ENCODE measurements around the gene BCL2L13. TPM values are rescaled to one million over a fixed set of nuclear protein-coding genes. Genes with fewer than 3 reads are reported as not detected.

The BCL2L13 gene
- total RNA-seq, 1 experiment from 2014 or later, result 38.1 TPM

DNA sequence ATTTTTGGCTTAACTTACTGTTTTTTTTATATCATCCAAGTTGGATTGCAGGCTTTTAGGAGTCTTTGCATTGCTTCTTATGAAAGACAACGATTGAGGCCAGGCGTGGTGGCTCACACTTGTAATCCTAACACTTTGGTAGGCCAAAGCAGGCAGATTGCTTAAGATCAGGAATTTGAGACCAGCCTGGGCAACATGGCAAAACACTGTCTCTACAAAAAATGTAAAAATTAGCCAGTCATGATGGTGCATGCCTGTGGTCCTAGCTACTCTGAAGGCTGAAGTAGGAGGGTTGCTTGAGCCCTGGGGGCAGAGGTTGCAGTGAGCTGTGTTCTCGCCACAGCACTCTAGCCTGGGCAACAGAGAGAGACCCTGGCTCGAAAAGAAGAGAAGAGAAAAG, 79.2 kb downstream of the BCL2L13 start:
- TF ChIP-seq, protein P1, sequence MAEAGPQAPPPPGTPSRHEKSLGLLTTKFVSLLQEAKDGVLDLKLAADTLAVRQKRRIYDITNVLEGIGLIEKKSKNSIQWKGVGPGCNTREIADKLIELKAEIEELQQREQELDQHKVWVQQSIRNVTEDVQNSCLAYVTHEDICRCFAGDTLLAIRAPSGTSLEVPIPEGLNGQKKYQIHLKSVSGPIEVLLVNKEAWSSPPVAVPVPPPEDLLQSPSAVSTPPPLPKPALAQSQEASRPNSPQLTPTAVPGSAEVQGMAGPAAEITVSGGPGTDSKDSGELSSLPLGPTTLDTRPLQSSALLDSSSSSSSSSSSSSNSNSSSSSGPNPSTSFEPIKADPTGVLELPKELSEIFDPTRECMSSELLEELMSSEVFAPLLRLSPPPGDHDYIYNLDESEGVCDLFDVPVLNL (CRISPR knock-in tag; IDR thresholded peaks at IDR 0.05; ENCODE audit: borderline replicate concordance, low read depth), result no peak
- TF ChIP-seq ZNF121 (CRISPR knock-in tag; IDR thresholded peaks at IDR 0.05) (no peak), GTF2I (CRISPR knock-in tag; conservative IDR thresholded peaks at IDR 0.05) (no peak)
- Mint-ChIP-seq H3K4me1 (0 out of 2 replicates have a peak, but pooled peaks cover under 1% of the 10 kb centered on the region), H3K27me3 (ENCODE audit: low read depth) (no peaks in the 10 kb centered on the region), H3K27ac (no peak overlapping the region), H3K9me3 (no peaks in the 10 kb centered on the region), H3K4me3 (no peak overlapping the region), H3K36me3 (no peaks in the 10 kb centered on the region)
- CTCF ChIA-PET, result interaction anchor here (0.7 kb wide), 1 partner anchor 26 kb away, joined by 3 read pairs; no protein-coding TSS in a partner anchor
- no peak for DNase-seq (ENCODE audit: low spot score)
- POLR2A ChIA-PET, result no interaction called here
- ATAC-seq, result no peak

DNA sequence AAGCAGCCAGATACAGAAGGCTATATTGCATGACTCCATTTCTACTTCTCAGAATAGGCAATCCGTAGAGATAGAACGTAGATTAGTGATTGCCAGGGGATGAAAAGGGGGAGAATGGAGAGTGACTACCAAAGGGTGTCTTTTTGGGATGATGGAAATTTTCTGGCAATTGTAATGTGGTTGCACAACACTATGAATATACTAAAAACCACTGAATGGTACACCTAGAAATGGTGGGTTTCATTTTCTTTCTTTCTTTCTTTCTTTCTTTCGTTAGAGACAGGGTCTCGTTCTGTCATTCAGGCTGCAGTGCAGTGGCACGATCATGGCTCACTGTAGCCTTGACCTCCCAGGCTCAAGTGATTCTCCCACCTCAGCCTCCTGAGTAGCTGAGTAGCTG, 81.4 kb downstream of the BCL2L13 start:
- Mint-ChIP-seq H3K36me3 (no peaks in the 10 kb centered on the region), H3K27me3 (ENCODE audit: low read depth) (no peaks in the 10 kb centered on the region), H3K9me3 (no peaks in the 10 kb centered on the region), H3K27ac (no peak overlapping the region), H3K4me1 (no peaks in the 10 kb centered on the region), H3K4me3 (no peak overlapping the region)
- POLR2A ChIA-PET, result no interaction called here
- DNase-seq (ENCODE audit: low spot score) (no peak), ATAC-seq (no peak)
- no peak for TF ChIP-seq ZNF121 (CRISPR knock-in tag; IDR thresholded peaks at IDR 0.05)
- TF ChIP-seq, protein P2, sequence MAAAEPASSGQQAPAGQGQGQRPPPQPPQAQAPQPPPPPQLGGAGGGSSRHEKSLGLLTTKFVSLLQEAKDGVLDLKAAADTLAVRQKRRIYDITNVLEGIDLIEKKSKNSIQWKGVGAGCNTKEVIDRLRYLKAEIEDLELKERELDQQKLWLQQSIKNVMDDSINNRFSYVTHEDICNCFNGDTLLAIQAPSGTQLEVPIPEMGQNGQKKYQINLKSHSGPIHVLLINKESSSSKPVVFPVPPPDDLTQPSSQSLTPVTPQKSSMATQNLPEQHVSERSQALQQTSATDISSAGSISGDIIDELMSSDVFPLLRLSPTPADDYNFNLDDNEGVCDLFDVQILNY (CRISPR knock-in tag; IDR thresholded peaks at IDR 0.05), result no peak
- no peak for TF ChIP-seq PRRX2 (CRISPR knock-in tag; IDR thresholded peaks at IDR 0.05)
- TF ChIP-seq, protein P3, sequence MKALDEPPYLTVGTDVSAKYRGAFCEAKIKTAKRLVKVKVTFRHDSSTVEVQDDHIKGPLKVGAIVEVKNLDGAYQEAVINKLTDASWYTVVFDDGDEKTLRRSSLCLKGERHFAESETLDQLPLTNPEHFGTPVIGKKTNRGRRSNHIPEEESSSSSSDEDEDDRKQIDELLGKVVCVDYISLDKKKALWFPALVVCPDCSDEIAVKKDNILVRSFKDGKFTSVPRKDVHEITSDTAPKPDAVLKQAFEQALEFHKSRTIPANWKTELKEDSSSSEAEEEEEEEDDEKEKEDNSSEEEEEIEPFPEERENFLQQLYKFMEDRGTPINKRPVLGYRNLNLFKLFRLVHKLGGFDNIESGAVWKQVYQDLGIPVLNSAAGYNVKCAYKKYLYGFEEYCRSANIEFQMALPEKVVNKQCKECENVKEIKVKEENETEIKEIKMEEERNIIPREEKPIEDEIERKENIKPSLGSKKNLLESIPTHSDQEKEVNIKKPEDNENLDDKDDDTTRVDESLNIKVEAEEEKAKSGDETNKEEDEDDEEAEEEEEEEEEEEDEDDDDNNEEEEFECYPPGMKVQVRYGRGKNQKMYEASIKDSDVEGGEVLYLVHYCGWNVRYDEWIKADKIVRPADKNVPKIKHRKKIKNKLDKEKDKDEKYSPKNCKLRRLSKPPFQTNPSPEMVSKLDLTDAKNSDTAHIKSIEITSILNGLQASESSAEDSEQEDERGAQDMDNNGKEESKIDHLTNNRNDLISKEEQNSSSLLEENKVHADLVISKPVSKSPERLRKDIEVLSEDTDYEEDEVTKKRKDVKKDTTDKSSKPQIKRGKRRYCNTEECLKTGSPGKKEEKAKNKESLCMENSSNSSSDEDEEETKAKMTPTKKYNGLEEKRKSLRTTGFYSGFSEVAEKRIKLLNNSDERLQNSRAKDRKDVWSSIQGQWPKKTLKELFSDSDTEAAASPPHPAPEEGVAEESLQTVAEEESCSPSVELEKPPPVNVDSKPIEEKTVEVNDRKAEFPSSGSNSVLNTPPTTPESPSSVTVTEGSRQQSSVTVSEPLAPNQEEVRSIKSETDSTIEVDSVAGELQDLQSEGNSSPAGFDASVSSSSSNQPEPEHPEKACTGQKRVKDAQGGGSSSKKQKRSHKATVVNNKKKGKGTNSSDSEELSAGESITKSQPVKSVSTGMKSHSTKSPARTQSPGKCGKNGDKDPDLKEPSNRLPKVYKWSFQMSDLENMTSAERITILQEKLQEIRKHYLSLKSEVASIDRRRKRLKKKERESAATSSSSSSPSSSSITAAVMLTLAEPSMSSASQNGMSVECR (CRISPR knock-in tag; IDR thresholded peaks at IDR 0.05; ENCODE audit: borderline replicate concordance), result no peak
- TF ChIP-seq SOX15 (CRISPR knock-in tag; IDR thresholded peaks at IDR 0.05), result no peak
- TF ChIP-seq, protein P4, sequence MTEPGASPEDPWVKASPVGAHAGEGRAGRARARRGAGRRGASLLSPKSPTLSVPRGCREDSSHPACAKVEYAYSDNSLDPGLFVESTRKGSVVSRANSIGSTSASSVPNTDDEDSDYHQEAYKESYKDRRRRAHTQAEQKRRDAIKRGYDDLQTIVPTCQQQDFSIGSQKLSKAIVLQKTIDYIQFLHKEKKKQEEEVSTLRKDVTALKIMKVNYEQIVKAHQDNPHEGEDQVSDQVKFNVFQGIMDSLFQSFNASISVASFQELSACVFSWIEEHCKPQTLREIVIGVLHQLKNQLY (CRISPR knock-in tag; IDR thresholded peaks at IDR 0.05), result no peak
- TF ChIP-seq ZNF423 (CRISPR knock-in tag; IDR thresholded peaks at IDR 0.05), result no peak
- CTCF ChIA-PET, result interaction anchor here (1.4 kb wide), 1 partner anchor 22 kb away, joined by 4 read pairs; no protein-coding TSS in a partner anchor

DNA sequence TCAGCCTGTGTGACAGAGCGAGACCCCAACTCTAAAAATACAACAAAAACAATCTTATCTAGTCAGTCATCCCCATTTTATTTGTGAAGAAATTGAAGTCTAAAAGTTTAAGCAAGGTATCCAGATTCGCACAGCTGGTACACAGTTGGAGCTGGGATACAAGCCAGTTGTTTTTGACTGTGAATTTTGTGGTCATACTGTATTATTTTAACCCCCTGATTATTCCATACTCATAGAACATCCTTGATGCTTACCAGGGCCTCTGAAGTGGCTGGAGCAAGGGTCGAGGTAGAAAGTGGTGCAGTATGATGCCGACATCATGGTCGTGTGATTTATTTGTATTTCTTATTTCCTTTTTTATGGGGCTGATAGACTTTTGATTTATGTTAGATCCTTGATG, 85.7 kb downstream of the BCL2L13 start:
- H3K9me3 Mint-ChIP-seq, result no peaks in the 10 kb centered on the region
- H3K27ac Mint-ChIP-seq, result no peak overlapping the region
- no peaks in the 10 kb centered on the region for H3K27me3 Mint-ChIP-seq (ENCODE audit: low read depth)
- no peak overlapping the region for H3K4me3 Mint-ChIP-seq
- peaks cover 10% of the 10 kb centered on the region for H3K36me3 Mint-ChIP-seq
- no peak for ATAC-seq
- TF ChIP-seq, protein P5, sequence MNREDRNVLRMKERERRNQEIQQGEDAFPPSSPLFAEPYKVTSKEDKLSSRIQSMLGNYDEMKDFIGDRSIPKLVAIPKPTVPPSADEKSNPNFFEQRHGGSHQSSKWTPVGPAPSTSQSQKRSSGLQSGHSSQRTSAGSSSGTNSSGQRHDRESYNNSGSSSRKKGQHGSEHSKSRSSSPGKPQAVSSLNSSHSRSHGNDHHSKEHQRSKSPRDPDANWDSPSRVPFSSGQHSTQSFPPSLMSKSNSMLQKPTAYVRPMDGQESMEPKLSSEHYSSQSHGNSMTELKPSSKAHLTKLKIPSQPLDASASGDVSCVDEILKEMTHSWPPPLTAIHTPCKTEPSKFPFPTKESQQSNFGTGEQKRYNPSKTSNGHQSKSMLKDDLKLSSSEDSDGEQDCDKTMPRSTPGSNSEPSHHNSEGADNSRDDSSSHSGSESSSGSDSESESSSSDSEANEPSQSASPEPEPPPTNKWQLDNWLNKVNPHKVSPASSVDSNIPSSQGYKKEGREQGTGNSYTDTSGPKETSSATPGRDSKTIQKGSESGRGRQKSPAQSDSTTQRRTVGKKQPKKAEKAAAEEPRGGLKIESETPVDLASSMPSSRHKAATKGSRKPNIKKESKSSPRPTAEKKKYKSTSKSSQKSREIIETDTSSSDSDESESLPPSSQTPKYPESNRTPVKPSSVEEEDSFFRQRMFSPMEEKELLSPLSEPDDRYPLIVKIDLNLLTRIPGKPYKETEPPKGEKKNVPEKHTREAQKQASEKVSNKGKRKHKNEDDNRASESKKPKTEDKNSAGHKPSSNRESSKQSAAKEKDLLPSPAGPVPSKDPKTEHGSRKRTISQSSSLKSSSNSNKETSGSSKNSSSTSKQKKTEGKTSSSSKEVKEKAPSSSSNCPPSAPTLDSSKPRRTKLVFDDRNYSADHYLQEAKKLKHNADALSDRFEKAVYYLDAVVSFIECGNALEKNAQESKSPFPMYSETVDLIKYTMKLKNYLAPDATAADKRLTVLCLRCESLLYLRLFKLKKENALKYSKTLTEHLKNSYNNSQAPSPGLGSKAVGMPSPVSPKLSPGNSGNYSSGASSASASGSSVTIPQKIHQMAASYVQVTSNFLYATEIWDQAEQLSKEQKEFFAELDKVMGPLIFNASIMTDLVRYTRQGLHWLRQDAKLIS (CRISPR knock-in tag; IDR thresholded peaks at IDR 0.05; ENCODE audit: borderline replicate concordance), result no peak
- TF ChIP-seq ZBTB21 (CRISPR knock-in tag; IDR thresholded peaks at IDR 0.05; ENCODE audit: borderline replicate concordance), result no peak
- no peaks in the 10 kb centered on the region for H3K4me1 Mint-ChIP-seq
- POLR2A ChIA-PET, result no interaction called here
- DNase-seq (ENCODE audit: low spot score), result no peak
- CTCF ChIA-PET, result interaction anchor here (1.1 to 1.8 kb wide), 2 partner anchors 44 to 166 kb away, joined by 3 to 4 read pairs; no protein-coding TSS in a partner anchor
